ENCODE measurements around the gene NME9. TPM values are rescaled to one million over a fixed set of nuclear protein-coding genes. Genes with fewer than 3 reads are reported as not detected.

The NME9 gene
- total RNA-seq, 5 donors from 2014 or later (not counting 1 experiment from before 2014, with no cell fraction given): 0.51 to 1.3 (median 0.88) TPM

Other genes with a start within 250 kb of the NME9 start
- not detected for gene DZIP1L, start 214.2 kb downstream of the NME9 start, total RNA-seq
- not detected for gene A4GNT, start 197.5 kb downstream of the NME9 start, total RNA-seq
- 10 to 100 TPM; 13.1 to 32.2 (median 27.2) TPM for gene DBR1, start 154.9 kb downstream of the NME9 start, total RNA-seq
- 10 to 100 TPM; 55.0 to 79.8 (median 58.6) TPM for gene ARMC8, start 142.6 kb downstream of the NME9 start, total RNA-seq
- gene MRAS, start 18.7 kb upstream of the NME9 start, total RNA-seq: under 1 TPM in 4 of 5 donors, not detected in 1; 0.28 to 0.49 (median 0.42) TPM
- gene ESYT3, start 104.8 kb upstream of the NME9 start, total RNA-seq: under 1 TPM in 2 of 5 donors, not detected in 3; 0.10 to 0.20 TPM

All from T-cell (primary cell).